GM18505 (cell line): Measurements from ENCODE around the gene TFR2.

ENCODE experiments used
- ATAC-seq: cut with Tn5 transposase; IDR thresholded peaks from one replicate; pipeline ENCODE4 v1.9.1; 2021; ENCODE audit not compliant: unreplicated experiment
- POLR2A ChIP-seq: IDR thresholded peaks from 4 replicates; pipeline ENCODE4 v1.6.1; 2011; ENCODE audit warnings: borderline replicate concordance; ENCODE audit not compliant: insufficient read depth, insufficient read length; ENCODE audit errors: extremely low read depth

TFR2 gene

DNA sequence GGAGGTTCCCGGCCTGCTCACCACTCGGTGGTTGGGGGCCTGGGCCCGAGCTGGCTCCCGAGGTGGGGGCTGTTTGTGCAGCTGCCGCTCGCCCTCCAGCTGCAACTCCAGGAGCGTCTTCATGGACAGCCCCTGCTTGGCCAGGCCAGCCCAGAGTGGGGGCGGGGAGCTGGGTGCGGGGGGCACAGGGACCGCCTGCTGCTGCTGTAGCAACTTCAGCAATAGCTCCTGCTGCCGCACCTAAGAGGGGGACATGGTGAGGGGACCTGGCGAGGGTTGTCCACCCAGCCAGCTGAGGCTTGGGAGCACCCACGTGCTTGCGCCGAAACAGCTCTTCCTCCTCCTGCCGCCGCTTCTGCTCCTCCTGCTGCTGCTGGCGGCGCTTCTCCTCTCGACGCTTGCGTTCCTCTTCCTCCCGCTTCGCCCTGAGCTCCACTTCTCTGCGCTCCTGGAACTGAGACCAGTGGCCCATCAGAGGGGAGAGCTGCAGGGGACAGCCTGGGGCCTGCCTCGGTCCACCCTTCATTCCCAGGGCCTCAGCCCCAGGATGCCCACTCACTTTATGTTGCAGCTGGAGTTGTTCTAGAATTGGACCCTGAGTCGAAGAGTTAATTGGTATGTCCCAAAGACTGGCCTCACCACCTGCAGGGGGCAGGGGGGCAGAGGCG, 41.8 kb upstream of the TFR2 start:
- no peak for TF ChIP-seq POLR2A
- no peak for ATAC-seq

DNA sequence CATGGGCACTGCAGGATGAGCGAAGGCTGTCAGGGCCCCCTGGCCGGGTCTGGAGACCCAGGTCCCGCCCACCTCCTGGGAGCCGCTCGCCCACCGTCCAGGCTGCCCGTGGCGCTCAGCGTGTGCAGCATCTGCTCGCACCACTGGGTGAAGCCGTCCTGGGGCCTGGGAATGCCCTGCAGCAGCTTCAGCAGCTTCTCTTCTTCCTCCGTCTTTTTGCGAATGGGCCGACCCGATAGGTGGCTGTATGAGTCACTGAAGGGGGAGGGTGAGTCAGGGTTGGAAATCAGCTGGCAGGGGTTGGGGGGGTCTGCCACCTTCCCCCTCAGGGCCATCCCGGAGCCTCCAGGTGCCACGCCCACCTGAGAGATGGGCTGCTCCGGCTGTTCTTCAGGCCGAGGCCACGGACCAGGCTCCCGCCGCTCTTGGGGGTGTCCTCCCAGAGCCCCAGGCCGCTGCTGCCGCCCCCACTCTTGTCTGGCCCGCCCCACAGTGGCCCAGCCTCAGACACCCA, 40.9 kb upstream of the TFR2 start:
- ATAC-seq = no peak
- no peak for TF ChIP-seq POLR2A

DNA sequence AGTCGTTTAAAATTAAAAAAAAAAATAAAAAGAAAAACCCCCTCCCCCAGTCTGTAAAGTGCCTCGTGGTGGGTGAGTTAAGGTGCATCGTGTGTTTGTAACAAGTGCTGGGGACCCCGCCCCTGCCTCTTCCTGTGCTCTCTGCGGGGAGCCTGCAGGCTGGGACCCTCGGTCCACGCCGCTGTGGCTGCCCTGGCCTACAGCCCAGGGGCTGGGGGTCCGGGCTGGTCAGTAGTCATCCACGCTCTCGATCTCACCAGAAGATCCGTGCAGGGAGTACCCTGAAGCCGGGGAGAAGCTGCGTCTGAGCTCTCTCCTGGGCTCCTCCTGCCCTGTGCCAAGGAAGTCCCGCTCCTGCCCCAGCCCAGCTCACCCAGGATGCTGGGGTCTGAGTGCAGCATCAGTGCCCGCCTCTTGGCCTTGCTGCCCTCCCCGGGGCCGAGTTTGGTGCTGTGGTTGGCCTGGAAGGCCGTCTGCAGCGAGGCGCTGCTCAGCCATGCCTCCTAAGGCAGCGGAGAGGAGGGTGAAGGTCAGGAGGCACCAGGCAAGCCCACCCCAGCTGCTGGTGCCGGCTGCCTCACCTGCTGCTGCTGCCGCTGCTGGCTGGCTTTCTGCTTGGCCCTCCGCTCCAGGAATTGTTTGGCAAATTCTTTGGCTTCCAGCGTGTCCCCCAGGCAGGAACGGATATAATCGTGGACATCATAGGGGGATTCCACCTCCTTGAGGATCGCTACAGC, 40.3 kb upstream of the TFR2 start:
- no peak for TF ChIP-seq POLR2A
- ATAC-seq = no peak

DNA sequence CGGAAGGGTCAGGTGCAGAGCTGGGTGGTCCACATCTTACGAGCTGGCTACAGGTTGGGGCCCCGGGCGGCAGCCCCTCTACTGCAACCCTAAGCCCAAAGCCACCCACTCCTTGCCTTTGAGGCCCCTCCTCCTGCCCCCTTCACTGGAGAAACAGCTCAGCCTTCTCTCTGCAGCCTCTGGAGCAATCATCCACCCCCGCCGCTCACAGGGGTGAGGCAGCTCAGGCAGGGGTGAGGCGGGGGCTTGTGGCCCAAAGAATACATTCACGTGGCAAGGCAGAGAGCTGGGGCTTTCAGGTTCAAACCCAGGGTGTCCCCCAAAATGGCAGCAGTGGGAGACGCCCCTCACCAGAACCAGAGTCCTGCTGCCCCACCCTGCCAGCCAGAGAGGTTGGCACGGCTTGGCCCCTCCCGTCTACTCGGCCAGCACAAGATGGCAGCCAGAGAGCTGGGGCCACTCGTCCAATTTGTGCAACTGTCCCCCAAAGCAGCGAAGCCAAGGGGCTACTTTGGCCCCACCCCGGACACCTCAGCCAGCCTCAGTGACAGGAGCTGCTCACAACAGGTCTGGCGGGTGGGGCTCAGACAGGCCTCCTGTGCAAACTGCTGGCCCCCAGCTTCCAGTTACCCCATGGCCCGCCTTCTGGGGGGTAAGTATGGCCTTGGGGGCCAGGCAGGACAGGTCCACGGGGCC, 39.4 kb upstream of the TFR2 start:
- TF ChIP-seq POLR2A = peak; percentile 41

DNA sequence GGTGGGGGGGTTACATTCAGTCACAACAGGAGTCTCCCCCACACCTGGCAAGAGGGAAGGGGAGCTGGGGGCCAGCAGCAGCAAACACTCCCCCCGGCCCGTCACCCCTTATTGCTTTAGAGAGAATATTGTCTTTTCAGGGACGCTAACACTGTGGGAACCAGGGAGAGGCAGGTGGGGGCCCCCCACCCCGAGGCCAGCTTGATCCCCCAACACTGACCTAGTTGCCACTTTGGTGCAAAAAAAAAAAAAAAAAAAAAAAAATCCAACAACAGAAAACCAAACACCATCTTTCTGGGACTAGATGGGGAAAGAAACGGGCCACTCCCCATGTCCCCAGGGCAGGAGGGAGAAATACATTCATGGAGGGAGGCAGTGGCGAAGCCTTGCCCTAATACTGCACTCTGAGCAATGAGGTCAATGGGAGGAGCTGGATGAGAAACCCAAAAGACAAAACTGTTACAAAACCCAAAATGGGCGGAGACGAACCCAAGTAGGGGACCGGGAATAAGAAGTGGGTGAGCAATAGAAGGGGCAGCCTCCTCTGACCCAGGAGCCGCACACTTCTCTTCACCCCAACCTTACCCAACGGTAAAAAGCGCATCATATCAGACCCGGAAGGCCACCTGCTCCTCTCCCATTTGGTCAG, 38.7 kb upstream of the TFR2 start:
- TF ChIP-seq POLR2A = no peak
- no peak for ATAC-seq

More for the DNA sequence above, 39.4 kb upstream of the TFR2 start:
- no peak for ATAC-seq

DNA sequence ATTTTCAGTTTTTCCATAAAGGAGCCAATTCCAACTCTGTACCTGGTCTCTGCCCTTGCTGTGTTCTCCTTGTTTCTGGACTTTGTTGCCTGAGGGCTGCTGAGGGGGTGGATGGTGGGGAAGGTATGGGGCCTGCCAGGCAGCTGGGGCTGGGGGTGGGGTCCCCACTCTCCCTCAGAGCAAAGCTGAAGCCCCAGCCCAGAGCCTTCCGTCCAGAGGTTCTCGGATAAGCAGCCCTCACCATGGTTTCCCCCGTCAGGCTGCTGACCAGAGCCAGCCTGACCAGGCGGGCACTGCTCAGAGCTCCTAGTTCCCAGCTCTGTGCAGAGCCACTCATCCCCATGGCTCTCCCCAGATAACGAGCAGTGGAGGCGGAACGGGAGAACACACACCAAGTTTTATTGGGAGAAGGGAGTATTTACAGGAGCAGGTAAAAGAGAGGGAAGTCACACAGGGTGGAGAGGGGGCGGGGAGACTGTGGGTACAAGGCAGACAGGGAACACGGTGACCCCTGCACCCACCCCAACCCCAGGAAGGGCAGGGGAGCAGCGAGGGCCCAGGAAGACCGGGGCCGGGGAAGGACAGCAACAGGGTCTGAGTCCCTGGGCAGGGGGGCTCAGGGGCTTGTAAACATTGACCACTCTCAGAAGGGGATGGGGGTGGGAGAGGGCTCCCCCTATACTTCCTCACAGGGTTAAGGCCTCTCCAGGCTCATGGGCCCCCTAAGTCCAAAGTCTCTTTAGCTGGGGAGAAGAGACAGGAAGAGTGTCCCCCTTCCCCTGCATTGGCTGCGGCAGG, 38.0 kb upstream of the TFR2 start:
- no peak for TF ChIP-seq POLR2A
- ATAC-seq = no peak

DNA sequence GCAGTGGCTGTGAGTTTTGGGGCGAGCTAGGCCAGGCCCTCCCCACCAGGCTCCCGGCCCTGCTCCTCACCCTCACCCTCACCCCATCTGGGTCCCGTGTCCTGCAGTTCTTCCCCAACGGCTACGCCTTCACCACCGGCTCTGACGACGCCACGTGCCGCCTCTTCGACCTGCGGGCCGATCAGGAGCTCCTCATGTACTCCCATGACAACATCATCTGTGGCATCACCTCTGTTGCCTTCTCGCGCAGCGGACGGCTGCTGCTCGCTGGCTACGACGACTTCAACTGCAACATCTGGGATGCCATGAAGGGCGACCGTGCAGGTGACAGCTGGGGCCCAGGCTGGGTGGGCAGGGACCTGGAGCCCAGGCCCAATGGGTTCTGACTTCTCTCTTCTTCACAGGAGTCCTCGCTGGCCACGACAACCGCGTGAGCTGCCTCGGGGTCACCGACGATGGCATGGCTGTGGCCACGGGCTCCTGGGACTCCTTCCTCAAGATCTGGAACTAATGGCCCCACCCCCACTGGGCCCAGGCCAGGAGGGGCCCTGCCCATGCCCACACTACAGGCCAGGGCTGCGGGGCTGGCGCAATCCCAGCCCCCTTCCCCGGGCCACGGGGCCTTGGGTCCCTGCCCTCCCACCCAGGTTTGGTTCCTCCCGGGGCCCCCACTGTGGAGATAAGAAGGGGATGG, 37.1 kb upstream of the TFR2 start:
- ATAC-seq = no peak
- peak; percentile 28 for TF ChIP-seq POLR2A

DNA sequence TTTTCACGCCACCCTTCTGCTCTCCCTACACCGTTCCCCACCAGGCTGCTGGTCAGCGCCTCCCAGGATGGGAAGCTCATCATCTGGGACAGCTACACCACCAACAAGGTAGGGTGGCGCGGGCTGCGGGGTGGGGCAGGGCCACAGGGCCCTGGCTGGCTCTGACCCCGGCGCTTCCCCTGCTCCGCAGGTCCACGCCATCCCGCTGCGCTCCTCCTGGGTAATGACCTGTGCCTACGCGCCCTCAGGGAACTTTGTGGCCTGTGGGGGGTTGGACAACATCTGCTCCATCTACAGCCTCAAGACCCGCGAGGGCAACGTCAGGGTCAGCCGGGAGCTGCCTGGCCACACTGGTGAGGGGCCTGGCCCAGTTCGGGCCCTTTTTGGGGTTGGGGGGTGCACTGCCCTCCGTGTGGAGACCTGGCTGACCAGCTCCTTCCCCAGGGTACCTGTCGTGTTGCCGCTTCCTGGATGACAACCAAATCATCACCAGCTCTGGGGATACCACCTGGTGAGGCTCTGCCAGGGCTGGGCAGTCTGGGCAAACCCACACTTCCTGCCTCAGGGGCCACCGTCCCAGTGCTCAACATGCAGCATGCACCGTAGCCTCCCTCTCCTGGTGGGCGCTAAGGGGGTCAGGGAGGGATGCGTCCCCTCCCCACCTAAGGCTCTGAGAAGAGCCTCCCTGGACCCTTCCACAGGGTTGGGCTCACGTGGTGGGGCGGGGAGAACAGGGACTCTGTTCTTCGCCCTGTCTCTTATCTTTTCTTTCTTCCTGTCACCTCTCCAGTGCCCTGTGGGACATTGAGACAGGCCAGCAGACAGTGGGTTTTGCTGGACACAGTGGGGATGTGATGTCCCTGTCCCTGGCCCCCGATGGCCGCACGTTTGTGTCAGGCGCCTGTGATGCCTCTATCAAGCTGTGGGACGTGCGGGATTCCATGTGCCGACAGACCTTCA, 36.2 kb upstream of the TFR2 start:
- no peak for ATAC-seq
- TF ChIP-seq POLR2A = no peak

DNA sequence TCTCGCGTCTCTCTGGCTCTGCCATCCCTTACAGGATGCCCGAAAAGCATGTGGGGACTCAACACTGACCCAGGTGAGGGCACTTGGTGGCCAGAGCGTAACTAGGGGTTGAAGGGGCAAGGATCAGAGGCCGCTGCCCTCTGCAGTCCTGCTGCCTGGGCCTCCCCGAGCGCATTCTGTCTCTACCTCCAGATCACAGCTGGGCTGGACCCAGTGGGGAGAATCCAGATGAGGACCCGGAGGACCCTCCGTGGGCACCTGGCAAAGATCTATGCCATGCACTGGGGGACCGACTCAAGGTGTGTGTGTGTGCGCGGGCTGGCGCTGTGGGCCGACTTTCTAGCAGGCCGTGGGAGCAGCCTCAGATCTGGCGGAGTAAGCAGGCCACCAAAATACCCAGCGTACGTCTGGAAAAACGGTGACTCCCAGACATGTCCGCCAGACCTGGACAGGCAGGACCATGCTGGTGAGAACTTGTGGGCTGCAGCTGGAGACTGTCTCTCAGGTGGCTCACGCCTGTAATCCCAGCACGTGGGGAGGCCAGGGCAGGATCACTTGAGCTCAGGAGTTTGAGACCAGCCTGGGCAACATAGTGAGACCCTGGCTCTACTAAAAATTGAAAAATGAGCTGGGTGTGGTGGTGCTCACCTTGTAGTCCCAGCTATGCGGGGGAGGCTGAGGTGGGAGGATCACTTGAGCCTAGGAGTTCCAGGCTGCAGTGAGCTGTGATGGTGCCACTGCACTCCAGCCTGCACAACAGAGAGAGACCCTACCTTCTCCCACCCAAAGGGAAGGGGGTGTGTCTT, 35.4 kb upstream of the TFR2 start:
- no peak for TF ChIP-seq POLR2A
- no peak for ATAC-seq

DNA sequence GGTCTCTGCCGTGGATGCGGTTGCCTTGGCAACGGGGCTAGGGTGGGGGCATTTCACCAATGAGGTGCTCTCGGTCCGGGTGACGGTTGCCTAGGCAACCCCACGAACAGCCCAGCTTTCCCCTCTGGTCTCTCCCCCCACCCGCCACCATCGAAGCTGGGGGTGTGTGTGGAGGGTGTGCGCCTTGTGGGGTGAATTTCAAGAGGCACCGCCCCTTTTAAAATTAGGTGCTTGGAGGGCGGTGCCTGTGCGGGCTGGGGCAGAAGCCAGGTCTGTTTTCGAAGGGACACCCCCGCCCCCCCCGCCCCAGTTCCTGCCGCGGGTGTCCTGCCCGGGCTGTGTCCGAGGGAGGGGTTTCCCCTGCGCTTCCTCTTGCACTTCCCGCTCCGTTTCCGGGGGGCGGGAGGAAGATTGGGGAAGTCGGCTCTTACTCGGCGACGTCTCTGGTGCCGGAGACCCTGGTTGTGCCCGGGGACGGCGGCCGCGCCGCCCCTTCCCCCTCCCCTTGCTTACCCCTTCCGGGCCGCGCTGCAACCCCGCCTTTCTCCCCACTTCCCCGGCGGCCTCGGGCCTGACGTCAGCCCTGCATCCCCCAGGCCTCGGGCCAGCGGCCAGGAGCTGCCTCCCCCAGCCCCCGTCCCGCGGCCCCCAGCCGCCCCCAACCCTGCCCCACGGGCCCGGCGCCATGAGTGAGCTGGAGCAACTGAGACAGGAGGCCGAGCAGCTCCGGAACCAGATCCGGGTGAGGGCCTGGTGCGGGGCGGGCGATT, 34.4 kb upstream of the TFR2 start:
- ATAC-seq = peak; percentile 33
- TF ChIP-seq POLR2A = peak; percentile 49
